GM18873 (cell line): ENCODE data around the gene NKAIN4.

ENCODE experiments used
- ATAC-seq: cut with Tn5 transposase; IDR thresholded peaks from one replicate; pipeline ENCODE4 v1.9.1; 2021; ENCODE audit warnings: mild to moderate bottlenecking, moderate library complexity, moderate number of reproducible peaks; ENCODE audit not compliant: unreplicated experiment, low FRiP score

Gene NKAIN4

DNA sequence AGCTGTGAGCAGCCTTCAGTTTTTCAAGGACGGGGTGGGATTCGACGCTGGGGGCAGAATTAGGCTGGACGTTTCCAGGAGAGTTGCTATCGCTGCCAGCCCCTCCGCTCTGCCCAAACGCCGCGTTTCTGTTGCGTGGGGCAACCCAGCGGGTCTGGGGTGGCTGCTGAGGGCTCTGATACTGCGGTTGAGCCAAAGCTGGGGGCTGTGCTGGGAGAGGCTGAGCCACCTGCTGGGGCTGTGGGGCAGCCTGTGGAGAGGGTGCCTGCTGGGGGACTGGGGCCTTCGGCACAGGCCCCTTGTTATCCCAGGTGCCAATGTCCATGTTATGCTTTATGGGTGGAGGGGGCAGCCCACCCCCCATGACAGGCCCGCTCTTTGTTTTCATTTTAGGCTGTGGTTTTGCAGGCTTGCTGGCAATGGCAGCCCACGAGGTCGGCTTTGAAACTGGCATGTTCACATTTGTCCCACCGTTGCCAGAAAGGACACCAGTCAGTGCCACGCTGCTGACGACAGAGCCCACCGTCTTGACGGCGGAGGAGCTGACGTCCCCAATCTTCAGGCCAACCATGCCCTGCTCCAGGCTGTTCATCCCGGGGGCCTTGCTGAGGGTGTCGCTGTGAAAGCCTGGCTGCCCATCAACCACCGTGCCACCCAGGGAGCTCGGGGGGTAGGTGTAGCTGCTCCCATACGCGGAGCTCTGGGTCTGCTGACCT, 51.3 kb downstream of the NKAIN4 start:
- ATAC-seq, result no peak

DNA sequence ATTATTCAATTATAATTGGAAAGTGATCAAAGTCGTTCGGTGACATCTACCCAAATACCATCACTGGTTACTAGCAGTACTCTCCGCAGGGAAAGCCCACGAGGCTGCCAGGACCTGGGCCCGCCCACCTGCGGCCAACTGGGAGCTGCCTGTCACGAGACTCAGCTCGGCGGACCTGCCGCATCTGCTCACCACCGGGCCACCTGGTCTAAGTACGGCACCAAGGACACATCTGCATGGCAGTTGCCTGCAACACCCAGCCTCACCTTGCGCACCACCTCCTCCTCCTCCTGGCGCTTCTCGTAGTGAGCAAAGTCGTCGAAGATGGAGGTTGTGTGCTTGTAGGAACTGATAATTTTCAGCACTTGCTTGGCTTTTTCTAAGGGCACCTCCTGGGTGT, 52.2 kb downstream of the NKAIN4 start:
- no peak for ATAC-seq

DNA sequence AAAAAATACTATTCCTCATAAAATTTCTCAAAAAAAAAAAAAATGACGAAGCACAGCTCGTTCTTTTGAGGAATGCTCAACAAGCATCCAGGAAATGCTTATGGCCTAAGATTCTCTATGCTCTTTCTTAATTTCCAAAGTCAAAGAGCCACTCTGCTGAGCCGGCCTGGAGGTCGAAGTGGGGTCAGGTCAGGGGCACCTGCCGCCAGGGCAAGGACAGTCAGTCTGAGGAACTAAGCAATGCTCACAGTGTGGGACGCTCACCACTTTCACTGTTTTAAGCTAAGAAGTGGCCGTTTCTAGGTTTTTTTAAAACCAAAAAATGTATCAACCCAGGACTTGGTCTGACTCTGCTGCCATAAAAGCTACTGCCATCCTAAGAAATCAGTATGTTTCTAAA, 55.7 kb downstream of the NKAIN4 start:
- ATAC-seq, result no peak

DNA sequence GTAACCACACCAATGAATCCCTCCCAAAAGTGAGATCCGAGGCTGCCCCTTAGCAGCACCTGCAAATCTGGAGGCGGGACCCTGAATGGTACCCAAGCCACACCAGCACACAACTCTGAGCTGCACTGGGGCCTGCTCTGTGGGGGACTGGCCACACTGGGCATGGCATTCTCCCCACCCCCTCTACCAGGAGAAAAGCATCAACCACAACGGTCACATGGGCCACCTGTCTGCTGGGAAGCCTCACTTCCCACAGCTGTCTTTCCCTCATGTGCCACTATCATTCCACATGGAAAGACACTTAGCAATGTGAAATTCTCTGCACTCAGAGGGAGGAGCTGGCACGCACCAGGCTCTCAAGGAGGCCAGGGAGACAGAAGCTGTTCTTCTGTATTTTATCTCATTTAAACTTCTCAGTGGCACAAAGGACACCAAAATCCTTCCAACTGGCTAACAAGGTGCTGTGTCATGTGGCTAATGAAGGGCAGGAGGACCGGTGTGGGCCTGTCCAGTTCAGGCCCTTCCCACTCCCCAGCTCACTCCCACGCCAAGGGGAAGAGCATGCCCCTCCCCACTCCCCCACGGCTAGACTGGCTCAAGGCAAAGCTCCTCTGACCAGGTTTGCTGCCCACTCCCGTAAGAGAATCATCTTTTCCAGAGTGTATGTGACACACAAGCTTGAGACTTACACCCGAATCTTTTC, 57.3 kb downstream of the NKAIN4 start:
- ATAC-seq, result no peak

DNA sequence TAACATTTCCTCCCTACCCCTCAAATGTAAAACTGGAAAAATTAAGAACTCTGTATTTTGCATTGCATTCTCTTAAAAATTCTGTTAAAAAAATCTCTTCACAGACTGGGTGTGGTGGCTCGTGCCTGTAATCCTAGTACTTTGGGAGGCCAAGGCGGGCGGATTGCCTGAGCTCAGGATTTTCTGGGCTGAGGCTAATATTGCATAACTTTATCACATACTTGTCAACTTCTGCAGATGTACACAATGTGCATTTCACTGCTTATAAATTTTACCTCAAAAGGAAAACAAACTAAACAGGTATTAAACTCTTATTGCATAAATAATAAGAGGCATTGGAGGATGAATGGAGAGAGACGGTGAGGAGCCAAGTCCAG, 59.5 kb downstream of the NKAIN4 start:
- no peak for ATAC-seq

DNA sequence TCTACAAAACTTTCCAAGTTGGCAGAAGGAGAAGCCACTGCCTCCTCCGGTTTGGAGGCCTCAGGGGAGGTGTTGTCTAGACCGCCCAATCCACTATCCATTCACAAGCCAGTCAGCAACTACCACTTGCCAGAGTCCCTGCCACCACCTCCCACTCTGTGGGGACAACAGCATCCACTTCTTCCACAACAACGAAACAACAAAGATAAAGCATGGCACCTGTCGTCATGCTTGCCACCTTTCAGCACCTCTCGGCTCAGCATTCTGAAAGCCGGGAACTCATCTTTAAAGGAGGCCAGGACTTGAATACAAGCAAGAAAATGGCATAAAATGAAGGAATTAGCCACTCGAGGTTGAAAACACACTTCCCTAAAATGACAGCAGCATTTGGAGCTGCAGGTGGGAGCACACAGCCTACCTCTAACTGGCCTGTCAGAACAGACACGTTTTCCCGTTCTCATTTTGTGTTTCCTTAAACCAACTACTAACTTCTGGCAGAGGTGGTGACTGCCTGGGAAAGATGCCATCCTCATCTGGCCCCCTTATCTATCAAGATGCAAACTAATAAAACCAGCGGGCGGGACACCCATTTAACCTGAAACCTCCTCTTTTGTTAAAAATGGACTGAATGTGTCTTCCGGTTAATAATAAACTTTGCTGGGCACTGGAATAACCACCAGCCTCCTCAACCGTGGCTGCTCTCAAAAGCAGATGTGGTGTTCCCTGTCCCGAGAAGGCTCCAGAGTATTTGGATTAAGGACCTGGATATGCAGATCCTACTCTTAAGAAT, 60.1 kb downstream of the NKAIN4 start:
- ATAC-seq, result no peak

DNA sequence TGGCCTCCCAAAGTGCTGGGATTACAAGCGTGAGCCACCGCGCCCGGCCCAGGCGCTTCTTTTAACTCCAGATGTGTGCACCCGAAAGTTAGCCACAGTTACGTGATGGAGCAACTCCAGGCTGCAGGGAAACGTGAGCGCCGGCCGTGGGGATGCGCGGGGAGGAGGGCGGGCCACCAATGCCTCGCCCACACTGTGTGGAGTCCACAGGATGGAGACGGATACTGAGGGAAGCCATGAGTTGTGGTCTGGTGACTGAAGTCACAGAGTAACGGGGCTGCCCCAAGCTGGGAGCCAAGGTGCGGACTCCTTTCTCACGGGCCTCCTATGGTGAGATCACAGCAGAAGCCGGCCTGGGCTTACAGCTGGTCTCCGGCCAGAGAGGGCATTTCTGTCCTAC, 61.5 kb downstream of the NKAIN4 start:
- no peak for ATAC-seq

DNA sequence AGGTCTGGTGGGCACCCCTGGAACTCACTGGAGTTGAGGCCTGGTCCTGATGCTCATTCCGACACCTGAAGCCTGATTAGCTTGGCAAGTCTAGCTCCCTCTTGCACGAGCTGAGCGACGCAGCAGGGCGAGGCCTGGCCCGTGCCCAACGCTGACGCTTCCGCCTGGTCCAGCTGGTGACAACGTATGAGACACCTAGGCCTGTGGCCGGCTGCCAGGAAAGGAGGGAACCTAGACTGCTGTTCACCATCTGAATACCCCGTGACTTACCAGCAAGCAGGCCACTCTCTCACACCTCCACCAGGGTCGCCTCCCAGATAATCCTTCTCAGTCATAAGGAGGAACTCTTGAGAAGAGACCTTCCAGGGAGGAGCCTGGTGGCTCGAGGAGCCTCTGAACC, 62.9 kb downstream of the NKAIN4 start:
- ATAC-seq, result no peak

DNA sequence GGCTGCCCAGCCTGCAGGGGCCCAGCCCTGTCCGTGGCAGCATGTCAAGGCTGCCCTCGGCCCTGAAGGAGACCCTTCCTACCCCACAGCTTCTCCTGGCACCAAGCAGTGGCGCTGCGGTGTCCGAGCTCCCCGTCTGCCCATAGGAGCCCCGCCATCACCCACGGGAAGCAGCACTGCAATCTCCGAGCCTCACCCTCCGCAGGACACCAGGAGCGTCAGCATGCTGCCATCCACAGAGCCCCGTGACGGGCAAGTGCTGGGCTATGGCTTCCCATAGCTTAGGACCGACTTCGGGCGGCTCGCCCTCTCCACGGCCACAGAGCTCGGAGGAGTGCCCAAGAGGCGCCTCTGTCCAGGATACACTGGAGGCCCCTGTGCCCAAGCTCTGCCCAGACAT, 63.4 kb downstream of the NKAIN4 start:
- no peak for ATAC-seq
